SK-MEL-5 (cell line): Measurements from ENCODE around the gene HSPB8. TPM values are rescaled to one million over a fixed set of nuclear protein-coding genes. Genes with fewer than 3 reads are reported as not detected.
"Not testable (repeated sequence)": the region's sequence is repeated elsewhere in the genome, so short reads cannot be mapped to it uniquely, and the experiment has no call there.

Experiments used
- DNase-seq: peaks from one replicate; pipeline ENCODE4 v3.0.0-alpha.2; 2016; ENCODE audit warnings: low read depth, low spot score
- in situ Hi-C: cut with HindIII; loops from 2 replicates; pipeline ENCODE4 v1.10.0; 2016; ENCODE audit warnings: low sequenced_read_pairs, high pct_unique_total_duplicates, low pct_unique_long_range_greater_than_20kb
- total RNA-seq: library from RNA; depleted of rRNA; stranded (reverse); fragments of >200 nt; shearing (Covaris generic); gene quantifications from 2 replicates; pipeline ENCODE4 v1.2.3, GENCODE V29; 2014

The HSPB8 gene
- total RNA-seq, 1 experiment from 2014 or later = 28.9 TPM

- in situ Hi-C loops = no loop called here
- no peak for DNase-seq
Observed at GRCh38 chr12:119183942-119184695, 5.4 kb downstream of the HSPB8 start.

GRCh38 chr12:119195256-119195655 is 16.5 kb downstream of the HSPB8 start:
- no peak for DNase-seq
- in situ Hi-C loops = no loop called here

GRCh38 chr12:119198440-119198839 is 19.7 kb downstream of the HSPB8 start:
- in situ Hi-C loops = no loop called here
- DNase-seq = no peak

DNA sequence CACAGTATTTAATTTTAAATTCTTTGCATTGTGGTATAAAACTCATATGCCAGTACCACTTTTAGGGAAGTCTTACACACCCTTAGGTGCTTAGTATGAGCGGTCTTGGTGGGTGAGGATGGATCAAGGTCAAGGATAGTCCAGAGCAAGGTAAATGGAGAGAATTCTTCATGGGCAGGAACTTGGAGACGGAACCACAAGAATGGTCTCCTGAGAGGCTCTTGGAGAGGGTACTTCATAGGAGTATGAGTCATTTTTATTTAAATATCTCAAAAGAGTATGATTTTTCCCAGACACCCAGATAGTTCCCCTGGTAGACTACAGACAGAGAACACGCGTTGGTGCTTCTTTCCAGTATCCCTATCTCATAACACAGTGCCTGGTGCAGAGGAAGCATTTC is 21.9 kb downstream of the HSPB8 start:
- in situ Hi-C loops = no loop called here
- no peak for DNase-seq

DNA sequence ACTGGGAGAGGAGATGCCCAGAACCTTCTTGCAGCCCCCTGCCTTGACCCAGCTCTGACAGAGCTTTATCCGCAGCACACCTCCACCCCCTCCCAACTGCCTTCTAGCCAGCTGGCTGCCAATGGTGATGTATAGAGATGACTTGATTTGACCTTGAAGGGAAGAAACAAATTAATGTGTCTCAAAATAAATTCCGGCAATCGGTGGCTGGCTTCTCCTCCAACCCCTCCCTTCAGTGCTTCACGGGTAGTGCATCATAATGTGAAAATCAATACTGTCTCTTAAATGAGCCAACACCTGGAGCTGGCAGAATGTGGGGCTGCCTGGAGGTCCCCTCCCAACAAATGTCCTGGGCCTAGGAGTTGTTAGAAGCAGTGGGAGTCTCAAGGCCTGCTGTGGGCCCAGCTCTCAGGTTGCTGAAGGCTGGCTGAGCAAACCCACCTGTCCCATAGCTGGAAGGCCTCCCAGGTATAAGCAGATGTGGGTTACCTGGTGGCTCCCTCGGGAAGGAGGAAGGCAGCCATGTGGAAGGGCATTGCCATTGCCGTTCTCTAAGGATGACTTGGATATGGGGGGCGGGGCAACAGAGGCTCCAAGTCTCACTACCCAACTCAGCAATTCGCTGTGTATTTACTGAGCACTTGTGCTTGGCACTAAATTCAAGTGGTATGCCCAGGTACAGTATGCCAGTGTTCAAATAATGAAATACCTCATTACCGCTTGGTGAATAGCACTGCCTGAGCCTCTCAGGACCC is 23.2 kb downstream of the HSPB8 start:
- in situ Hi-C loops = no loop called here
- DNase-seq = no peak

DNA sequence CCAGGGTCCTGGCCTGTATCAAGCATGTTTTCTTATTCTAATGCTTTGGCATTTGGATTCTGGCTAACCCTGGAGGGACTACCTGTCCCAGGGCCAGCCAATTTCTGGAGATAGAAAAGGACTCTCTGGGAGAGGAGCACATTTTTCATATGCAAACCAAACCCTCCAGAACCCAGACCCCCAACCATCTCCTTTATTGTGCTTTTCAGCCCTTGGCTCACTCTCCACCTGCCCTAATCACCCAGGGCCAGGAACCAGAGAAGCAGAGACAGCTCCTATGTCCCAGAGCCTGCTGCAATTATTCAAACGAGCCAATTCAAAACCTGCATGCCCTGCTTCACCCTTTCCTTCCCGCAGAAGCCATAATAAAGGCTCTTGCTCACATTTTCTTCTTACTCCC is 23.8 kb downstream of the HSPB8 start:
- in situ Hi-C loops = no loop called here
- no peak for DNase-seq

DNA sequence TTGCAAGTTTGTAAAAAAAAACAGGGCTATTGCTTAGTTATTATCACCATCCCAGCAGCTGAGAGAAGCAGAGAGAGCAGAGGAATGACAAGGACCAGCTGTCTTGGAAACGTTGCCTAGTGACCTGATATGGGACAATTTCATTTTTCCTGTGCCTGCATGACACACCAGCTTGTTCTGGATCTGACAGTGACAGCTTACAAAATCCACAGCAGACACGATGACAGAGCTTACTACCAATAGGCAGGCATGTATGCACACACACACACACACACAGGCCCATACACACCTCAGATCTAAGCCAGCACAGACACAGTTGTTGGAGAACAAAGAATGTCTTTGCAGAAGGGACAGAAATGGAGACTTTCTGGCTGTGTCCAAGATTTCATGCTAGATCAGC is 25.4 kb downstream of the HSPB8 start:
- in situ Hi-C loops = no loop called here

GRCh38 chr12:119204671-119205285 is 26.0 kb downstream of the HSPB8 start:
- in situ Hi-C loops = no loop called here
- DNase-seq = peak; percentile 61

More for the DNA sequence above, 25.4 kb downstream of the HSPB8 start:
- no peak for DNase-seq

DNA sequence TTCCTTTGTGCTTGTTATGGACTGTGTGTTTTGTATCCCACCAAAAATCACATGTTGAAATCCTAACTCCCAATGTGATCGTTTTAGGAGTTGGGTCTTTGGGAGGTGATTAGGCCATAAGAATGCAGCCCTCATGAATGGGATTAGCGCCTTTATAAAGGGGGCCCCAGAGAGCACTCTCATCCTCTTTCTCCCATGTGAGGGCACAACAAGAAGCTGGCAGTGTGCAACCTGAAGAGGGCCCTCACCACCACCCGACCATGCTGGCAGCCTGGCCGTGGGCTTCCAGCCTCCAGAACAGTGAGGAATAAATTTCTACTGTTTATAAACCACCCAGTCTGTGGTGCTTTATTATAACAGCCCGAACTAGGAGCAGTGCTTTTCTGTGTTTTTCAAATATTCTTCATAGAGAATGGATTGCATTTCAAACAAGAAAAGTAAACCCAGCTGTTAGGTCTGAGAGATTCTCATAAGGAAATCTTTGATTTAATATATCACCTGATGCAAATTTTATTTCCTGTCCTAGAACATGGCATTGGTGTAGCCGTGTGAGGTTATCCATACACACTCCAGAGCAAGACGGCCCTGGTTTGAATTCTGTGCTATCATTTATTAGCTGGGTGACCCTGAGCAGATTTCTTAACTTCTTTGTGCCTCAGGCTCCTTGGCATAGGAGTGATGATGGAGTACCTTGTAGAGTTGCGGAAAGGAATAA is 27.8 kb downstream of the HSPB8 start:
- in situ Hi-C loops = no loop called here
- peak; percentile 55 for DNase-seq

DNA sequence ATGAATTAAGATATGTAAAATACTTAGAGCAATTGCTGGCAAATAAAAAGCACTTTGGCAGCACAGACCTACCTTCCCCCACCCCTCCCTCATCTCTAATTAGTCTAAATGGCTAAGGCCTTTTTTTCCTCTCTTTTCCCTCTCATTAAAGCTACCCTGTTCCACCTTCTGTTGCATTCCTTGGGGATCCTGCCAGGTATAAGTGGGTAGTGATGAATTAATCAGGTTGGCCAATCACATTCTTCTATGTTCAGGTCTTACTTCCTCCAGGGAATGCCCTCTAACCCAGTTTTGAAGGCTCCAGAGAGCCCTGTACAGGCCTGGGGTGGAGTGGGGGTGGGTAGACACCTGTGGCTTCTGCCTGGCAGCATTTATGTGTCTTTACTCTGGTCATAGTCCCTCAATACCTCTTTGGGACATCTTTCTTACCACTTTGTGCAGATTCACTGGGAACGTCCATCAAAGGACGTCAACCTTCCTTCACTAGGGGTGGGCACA is 28.4 kb downstream of the HSPB8 start:
- in situ Hi-C loops = no loop called here
- DNase-seq = no peak

DNA sequence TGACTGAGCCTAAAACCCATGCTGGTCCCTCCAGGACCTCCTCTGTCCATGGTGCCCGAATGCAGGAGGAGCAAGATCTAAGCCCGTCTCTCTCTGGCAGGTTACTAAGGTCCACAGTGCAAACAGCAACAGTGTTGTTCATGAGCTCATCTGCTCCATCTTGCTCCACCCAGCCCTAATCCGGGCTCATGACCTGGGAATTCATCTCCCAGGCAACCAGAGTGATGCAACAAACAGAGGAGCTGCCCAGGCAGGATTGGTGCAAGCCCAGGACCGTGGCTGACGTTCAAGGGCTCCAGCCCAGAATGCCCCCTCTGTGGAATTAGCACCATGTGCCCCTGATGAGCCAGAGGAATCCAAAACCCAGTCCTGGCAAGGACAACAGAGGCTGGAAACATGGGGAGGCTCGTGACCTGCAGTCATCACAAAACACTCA is 29.9 kb downstream of the HSPB8 start:
- peak; percentile 74 for DNase-seq
- in situ Hi-C loops = no loop called here

GRCh38 chr12:119211884-119212283 is 33.2 kb downstream of the HSPB8 start:
- in situ Hi-C loops = no loop called here
- DNase-seq = no peak

- no peak for DNase-seq
- in situ Hi-C loops = no loop called here
Observed at GRCh38 chr12:119216084-119216483, 37.4 kb downstream of the HSPB8 start.

GRCh38 chr12:119218875-119219274 is 40.1 kb downstream of the HSPB8 start:
- in situ Hi-C loops, DNase-seq: not testable (repeated sequence)

- DNase-seq = peak; percentile 74
- in situ Hi-C loops = no loop called here
Observed at GRCh38 chr12:119222222-119222951, 43.7 kb downstream of the HSPB8 start.

GRCh38 chr12:119225454-119225853 is 46.7 kb downstream of the HSPB8 start:
- peak; percentile 51 for DNase-seq
- in situ Hi-C loops = no loop called here

GRCh38 chr12:119227292-119227691 is 48.6 kb downstream of the HSPB8 start:
- DNase-seq = no peak
- in situ Hi-C loops = no loop called here
